ENCODE data around the gene UGGT2. TPM values are rescaled to one million over a fixed set of nuclear protein-coding genes. Genes with fewer than 3 reads are reported as not detected.

Gene UGGT2
- total and polyA plus RNA-seq, 4 donors: 7.6 to 60.2 (median 16.3) TPM

- ATAC-seq (ENCODE audit: insufficient read depth, low FRiP score): no peak
- H3K9me3 ChIP-seq (ENCODE audit: control insufficient read depth in 4 of 4, insufficient read depth in 3 of 4, low read length in 3 of 4): no peaks in the 10 kb centered on the region
- DNase-seq: no peak
- TF ChIP-seq CTCF (IDR thresholded peaks at IDR 0.05; ENCODE audit: control extremely low read depth, extremely low read depth): no peak
- H3K9ac ChIP-seq (ENCODE audit: insufficient read depth in 1 of 2, low read length in 2 of 2): no peak overlapping the region
- no peaks in the 10 kb centered on the region for H3K27me3 ChIP-seq (ENCODE audit: control insufficient read depth in 3 of 3, insufficient read depth in 3 of 3, low read length in 2 of 3)
- no peak overlapping the region for H3K27ac ChIP-seq (ENCODE audit: low read depth in 1 of 2, low read length in 1 of 2)
- H3K36me3 ChIP-seq (ENCODE audit: control insufficient read depth in 4 of 4, insufficient read depth in 4 of 4, low read length in 4 of 4): peaks cover 12 to 28% (median 24%) of the 10 kb centered on the region in 4 donors
- no peaks in the 10 kb centered on the region for H3K4me1 ChIP-seq (ENCODE audit: control insufficient read depth in 5 of 5, insufficient read depth in 5 of 5, low read length in 5 of 5)
- 60 to 63% methylated on average over 2 of the region's 2 CpGs for whole genome bisulfite sequencing, 2 donors
- H3K4me3 ChIP-seq: no peak overlapping the region
Observed at GRCh38 chr13:95788100-95788463, 265.1 kb downstream of the UGGT2 start.

GRCh38 chr13:95787356-95788099, 265.7 kb downstream of the UGGT2 start:
- no peak overlapping the region for H3K9ac ChIP-seq (ENCODE audit: insufficient read depth in 1 of 2, low read length in 2 of 2)
- no peak for TF ChIP-seq CTCF (IDR thresholded peaks at IDR 0.05; ENCODE audit: control extremely low read depth, extremely low read depth)
- DNase-seq (no peak), ATAC-seq (ENCODE audit: insufficient read depth, low FRiP score) (no peak)
- 52 to 79% methylated on average over 1 of the region's 1 CpG for WGBS, 2 donors
- H3K9me3 ChIP-seq (ENCODE audit: control insufficient read depth in 4 of 4, insufficient read depth in 3 of 4, low read length in 3 of 4): no peaks in the 10 kb centered on the region
- no peaks in the 10 kb centered on the region for H3K4me1 ChIP-seq (ENCODE audit: control insufficient read depth in 5 of 5, insufficient read depth in 5 of 5, low read length in 5 of 5)
- H3K27ac ChIP-seq (ENCODE audit: low read depth in 1 of 2, low read length in 1 of 2): no peak overlapping the region
- peaks cover 9 to 25% (median 20%) of the 10 kb centered on the region in 4 donors for H3K36me3 ChIP-seq (ENCODE audit: control insufficient read depth in 4 of 4, insufficient read depth in 4 of 4, low read length in 4 of 4)
- H3K27me3 ChIP-seq (ENCODE audit: control insufficient read depth in 3 of 3, insufficient read depth in 3 of 3, low read length in 2 of 3): no peaks in the 10 kb centered on the region
- H3K4me3 ChIP-seq: no peak overlapping the region

- no peak for TF ChIP-seq CTCF (IDR thresholded peaks at IDR 0.05; ENCODE audit: control extremely low read depth, extremely low read depth)
- ATAC-seq (ENCODE audit: insufficient read depth, low FRiP score) (no peak), DNase-seq (no peak)
- H3K9ac ChIP-seq (ENCODE audit: insufficient read depth in 1 of 2, low read length in 2 of 2): no peak overlapping the region
- no peaks in the 10 kb centered on the region for H3K4me1 ChIP-seq (ENCODE audit: control insufficient read depth in 5 of 5, insufficient read depth in 5 of 5, low read length in 5 of 5)
- H3K9me3 ChIP-seq (ENCODE audit: control insufficient read depth in 4 of 4, insufficient read depth in 3 of 4, low read length in 3 of 4): no peaks in the 10 kb centered on the region
- H3K36me3 ChIP-seq (ENCODE audit: control insufficient read depth in 4 of 4, insufficient read depth in 4 of 4, low read length in 4 of 4): peaks cover 3 to 21% (median 17%) of the 10 kb centered on the region in 4 donors
- H3K4me3 ChIP-seq: no peak overlapping the region
- 82 to 83% methylated on average over 3 of the region's 3 CpGs for WGBS, 2 donors
- no peaks in the 10 kb centered on the region for H3K27me3 ChIP-seq (ENCODE audit: control insufficient read depth in 3 of 3, insufficient read depth in 3 of 3, low read length in 2 of 3)
- no peak overlapping the region for H3K27ac ChIP-seq (ENCODE audit: low read depth in 1 of 2, low read length in 1 of 2)
Observed at GRCh38 chr13:95784900-95785290, 268.3 kb downstream of the UGGT2 start.
